K562 (cell line): ENCODE data around the gene FOXK2. TPM values are rescaled to one million over a fixed set of nuclear protein-coding genes. Genes with fewer than 3 reads are reported as not detected.
A peak's percentile ranks its signal among the peaks of the same experiment; 100 is the strongest.

ENCODE experiments used
- ARHGAP35 ChIP-seq: fragments of 450-650 bp; IDR thresholded peaks from 2 replicates; pipeline ENCODE4 v1.6.1; 2018; ENCODE audit not compliant: partially characterized antibody
- HNRNPK ChIP-seq: fragments of 200-400 bp; formaldehyde crosslinking; IDR thresholded peaks from one replicate; pipeline ENCODE4 v1.6.1; 2018; ENCODE audit warnings: mild to moderate bottlenecking, low read depth, low read length; ENCODE audit not compliant: poor library complexity, severe bottlenecking
- KLF6 ChIP-seq: fragments of 250-450 bp; sonication (Bioruptor Pico); IDR thresholded peaks from 2 replicates; pipeline ENCODE4 v1.4.0; 2020; ENCODE audit warnings: mild to moderate bottlenecking, moderate library complexity, borderline replicate concordance
- PHF8 ChIP-seq: fragments of 200-600 bp; sonication (generic); IDR thresholded peaks from 2 replicates; pipeline ENCODE4 v1.6.1; 2012; ENCODE audit warnings: mixed run types, mild to moderate bottlenecking, inconsistent platforms, low read length, moderate library complexity, borderline replicate concordance
- POLR2A ChIP-seq: fragments of 450-650 bp; conservative IDR thresholded peaks from 2 replicates; pipeline ENCODE4 v1.6.1; 2016
- SREBF1 ChIP-seq: fragments of 150-350 bp; IDR thresholded peaks from 2 replicates; pipeline ENCODE4 v1.6.1; 2014; ENCODE audit warnings: antibody characterized with exemption, low read depth, low read length, borderline replicate concordance
- polyA plus RNA-seq, 8 experiments: library from polyadenylated mRNA; depleted of rRNA in 4 of 8; stranded (reverse) in 5 of 8; unstranded in 3 of 8; fragments of >200 nt; fragmentation: Nextera tagmentation in 2 of 8; fragmentation: Illumina TruSeq in 1 of 8; extraction: Ambion mirVana in 2 of 8; extraction: Trizol in 1 of 8; gene quantifications; 2 replicates each; pipeline versions ENCODE4 v1.2.1 to v1.2.3, GENCODE V29; 2011 to 2014; ENCODE audit warnings: inconsistent platforms in 1 of 8, missing spikeins in 1 of 8
- total RNA-seq, 7 experiments: library from RNA; depleted of rRNA in 6 of 7; stranded (reverse); fragments of >200 nt in 6 of 7; fragmentation: Illumina TruSeq in 2 of 7; extraction: Trizol in 2 of 7; gene quantifications; 2 replicates each; pipeline versions ENCODE4 v1.2.1 to v1.2.3, GENCODE V29; 2011 to 2021; ENCODE audit warnings: low replicate concordance in 1 of 7
- TF ChIP-seq, protein P1 (sequence below): IDR thresholded peaks from 2 replicates; pipeline ENCODE4 v1.6.1; 2011; ENCODE audit warnings: borderline replicate concordance, low read depth, mild to moderate bottlenecking, moderate library complexity, low read length; ENCODE audit not compliant: insufficient read depth, poor library complexity, severe bottlenecking
- TF ChIP-seq, protein P2 (sequence below): fragments of 250-450 bp; sonication (Bioruptor Pico); IDR thresholded peaks from 2 replicates; pipeline ENCODE4 v1.4.0; 2020; ENCODE audit warnings: mild to moderate bottlenecking, moderate library complexity
- TF ChIP-seq, protein P3 (sequence below): fragments of 450-650 bp; IDR thresholded peaks from 2 replicates; pipeline ENCODE4 v1.6.1; 2018; ENCODE audit not compliant: partially characterized antibody
- TF ChIP-seq, protein P4 (sequence below): fragments of 250-450 bp; sonication (Bioruptor Pico); IDR thresholded peaks from 2 replicates; pipeline ENCODE4 v1.6.1; 2021; ENCODE audit warnings: mild to moderate bottlenecking
- TF ChIP-seq, protein P5 (sequence below), 3 experiments: IDR thresholded peaks in 2 of 3; conservative IDR thresholded peaks in 1 of 3; 2 replicates each; pipeline ENCODE4 v1.5.1; 2011 to 2012; ENCODE audit warnings: low read length in 3 of 3, mild to moderate bottlenecking in 3 of 3, control low read depth in 2 of 3, improper control_type of control experiment in 1 of 3, inconsistent platforms in 1 of 3, low read depth in 1 of 3, mixed read lengths in 1 of 3, moderate library complexity in 1 of 3; ENCODE audit not compliant: insufficient read depth in 2 of 3
- TF ChIP-seq, protein P6 (sequence below): sonication (generic); formaldehyde crosslinking; IDR thresholded peaks from 2 replicates; pipeline ENCODE4 v1.8.0; 2022; ENCODE audit warnings: missing genetic modification reagents, mild to moderate bottlenecking, borderline replicate concordance

The FOXK2 gene
- total and polyA plus RNA-seq, 9 of the 15 experiments (the other 6 are each of a cell fraction or from before 2014, with no cell fraction given), result 3.0 to 86.0 (median 44.1) TPM

DNA sequence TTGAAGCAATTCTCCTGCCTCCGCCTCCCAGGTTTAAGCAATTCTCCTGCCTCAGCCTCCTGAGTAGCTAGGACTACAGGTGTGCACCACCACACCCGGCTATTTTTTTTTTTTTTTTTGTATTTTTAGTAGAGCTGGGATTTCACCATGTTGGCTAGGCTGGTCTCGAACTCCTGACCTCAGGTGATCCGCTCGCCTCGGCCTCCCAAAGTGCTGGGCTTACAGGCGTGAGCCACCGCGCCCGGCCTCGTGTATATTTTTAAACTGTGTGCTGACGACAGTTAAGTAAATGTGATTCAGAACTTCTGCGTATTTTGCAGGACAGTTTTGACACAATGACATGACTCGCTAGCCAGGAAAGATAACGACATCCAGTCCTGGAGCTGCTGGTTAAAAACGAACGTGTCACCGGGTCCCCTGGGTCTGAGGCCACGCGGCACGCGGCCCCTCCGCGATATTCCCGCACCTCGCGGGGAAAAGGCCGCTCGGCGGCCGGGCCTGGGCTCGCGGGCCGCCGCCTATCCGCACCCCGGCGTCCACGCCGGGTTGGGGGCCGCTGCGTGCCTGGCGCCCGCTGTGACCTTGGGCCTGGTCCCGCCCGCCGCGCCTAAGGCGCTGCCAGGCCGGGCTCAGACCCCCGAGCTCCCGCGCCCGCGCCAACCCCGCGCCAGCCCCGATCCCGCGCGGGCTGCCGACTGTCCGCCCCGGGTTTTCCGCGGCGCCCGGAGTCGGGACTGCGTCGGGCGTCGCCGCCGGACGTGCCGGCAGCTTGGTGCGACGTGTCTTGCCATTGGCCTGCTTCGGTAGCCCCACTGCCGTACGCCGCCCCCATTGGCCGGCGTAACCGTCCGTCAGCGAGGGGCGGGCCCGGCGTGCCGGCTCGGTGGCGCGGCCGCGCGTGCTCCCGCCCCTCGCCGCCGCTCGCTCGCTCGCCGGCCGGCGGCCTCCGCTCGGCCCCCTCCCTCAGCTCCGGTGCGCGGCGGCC lies at the start of gene FOXK2 (continued):
- TF ChIP-seq, protein P1, sequence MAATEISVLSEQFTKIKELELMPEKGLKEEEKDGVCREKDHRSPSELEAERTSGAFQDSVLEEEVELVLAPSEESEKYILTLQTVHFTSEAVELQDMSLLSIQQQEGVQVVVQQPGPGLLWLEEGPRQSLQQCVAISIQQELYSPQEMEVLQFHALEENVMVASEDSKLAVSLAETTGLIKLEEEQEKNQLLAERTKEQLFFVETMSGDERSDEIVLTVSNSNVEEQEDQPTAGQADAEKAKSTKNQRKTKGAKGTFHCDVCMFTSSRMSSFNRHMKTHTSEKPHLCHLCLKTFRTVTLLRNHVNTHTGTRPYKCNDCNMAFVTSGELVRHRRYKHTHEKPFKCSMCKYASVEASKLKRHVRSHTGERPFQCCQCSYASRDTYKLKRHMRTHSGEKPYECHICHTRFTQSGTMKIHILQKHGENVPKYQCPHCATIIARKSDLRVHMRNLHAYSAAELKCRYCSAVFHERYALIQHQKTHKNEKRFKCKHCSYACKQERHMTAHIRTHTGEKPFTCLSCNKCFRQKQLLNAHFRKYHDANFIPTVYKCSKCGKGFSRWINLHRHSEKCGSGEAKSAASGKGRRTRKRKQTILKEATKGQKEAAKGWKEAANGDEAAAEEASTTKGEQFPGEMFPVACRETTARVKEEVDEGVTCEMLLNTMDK, result no peak
- peak; percentile 96 for TF ChIP-seq SREBF1
- TF ChIP-seq, protein P2, sequence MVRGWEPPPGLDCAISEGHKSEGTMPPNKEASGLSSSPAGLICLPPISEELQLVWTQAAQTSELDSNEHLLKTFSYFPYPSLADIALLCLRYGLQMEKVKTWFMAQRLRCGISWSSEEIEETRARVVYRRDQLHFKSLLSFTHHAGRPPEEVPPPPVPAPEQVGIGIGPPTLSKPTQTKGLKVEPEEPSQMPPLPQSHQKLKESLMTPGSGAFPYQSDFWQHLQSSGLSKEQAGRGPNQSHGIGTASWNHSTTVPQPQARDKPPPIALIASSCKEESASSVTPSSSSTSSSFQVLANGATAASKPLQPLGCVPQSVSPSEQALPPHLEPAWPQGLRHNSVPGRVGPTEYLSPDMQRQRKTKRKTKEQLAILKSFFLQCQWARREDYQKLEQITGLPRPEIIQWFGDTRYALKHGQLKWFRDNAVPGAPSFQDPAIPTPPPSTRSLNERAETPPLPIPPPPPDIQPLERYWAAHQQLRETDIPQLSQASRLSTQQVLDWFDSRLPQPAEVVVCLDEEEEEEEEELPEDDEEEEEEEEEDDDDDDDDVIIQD (CRISPR knock-in tag), result no peak
- TF ChIP-seq, protein P3, sequence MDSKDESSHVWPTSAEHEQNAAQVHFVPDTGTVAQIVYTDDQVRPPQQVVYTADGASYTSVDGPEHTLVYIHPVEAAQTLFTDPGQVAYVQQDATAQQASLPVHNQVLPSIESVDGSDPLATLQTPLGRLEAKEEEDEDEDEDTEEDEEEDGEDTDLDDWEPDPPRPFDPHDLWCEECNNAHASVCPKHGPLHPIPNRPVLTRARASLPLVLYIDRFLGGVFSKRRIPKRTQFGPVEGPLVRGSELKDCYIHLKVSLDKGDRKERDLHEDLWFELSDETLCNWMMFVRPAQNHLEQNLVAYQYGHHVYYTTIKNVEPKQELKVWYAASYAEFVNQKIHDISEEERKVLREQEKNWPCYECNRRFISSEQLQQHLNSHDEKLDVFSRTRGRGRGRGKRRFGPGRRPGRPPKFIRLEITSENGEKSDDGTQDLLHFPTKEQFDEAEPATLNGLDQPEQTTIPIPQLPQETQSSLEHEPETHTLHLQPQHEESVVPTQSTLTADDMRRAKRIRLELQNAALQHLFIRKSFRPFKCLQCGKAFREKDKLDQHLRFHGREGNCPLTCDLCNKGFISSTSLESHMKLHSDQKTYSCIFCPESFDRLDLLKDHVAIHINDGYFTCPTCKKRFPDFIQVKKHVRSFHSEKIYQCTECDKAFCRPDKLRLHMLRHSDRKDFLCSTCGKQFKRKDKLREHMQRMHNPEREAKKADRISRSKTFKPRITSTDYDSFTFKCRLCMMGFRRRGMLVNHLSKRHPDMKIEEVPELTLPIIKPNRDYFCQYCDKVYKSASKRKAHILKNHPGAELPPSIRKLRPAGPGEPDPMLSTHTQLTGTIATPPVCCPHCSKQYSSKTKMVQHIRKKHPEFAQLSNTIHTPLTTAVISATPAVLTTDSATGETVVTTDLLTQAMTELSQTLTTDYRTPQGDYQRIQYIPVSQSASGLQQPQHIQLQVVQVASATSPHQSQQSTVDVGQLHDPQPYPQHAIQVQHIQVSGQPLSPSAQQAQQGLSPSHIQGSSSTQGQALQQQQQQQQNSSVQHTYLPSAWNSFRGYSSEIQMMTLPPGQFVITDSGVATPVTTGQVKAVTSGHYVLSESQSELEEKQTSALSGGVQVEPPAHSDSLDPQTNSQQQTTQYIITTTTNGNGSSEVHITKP, result no peak
- TF ChIP-seq, protein P4, sequence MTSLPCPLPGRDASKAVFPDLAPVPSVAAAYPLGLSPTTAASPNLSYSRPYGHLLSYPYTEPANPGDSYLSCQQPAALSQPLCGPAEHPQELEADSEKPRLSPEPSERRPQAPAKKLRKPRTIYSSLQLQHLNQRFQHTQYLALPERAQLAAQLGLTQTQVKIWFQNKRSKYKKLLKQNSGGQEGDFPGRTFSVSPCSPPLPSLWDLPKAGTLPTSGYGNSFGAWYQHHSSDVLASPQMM (CRISPR knock-in tag), result no peak
- TF ChIP-seq POLR2A, result peak; percentile 58
- TF ChIP-seq HNRNPK, result no peak
- TF ChIP-seq, protein P5, sequence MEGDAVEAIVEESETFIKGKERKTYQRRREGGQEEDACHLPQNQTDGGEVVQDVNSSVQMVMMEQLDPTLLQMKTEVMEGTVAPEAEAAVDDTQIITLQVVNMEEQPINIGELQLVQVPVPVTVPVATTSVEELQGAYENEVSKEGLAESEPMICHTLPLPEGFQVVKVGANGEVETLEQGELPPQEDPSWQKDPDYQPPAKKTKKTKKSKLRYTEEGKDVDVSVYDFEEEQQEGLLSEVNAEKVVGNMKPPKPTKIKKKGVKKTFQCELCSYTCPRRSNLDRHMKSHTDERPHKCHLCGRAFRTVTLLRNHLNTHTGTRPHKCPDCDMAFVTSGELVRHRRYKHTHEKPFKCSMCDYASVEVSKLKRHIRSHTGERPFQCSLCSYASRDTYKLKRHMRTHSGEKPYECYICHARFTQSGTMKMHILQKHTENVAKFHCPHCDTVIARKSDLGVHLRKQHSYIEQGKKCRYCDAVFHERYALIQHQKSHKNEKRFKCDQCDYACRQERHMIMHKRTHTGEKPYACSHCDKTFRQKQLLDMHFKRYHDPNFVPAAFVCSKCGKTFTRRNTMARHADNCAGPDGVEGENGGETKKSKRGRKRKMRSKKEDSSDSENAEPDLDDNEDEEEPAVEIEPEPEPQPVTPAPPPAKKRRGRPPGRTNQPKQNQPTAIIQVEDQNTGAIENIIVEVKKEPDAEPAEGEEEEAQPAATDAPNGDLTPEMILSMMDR (IDR thresholded peaks at IDR 0.05 in 2 of 3, conservative IDR thresholded peaks at IDR 0.05 in 1 of 3; ENCODE audit: insufficient read depth in 2 of 3, low read depth in 1 of 3, low read length in 3 of 3), result no peak
- TF ChIP-seq ARHGAP35, result no peak
- TF ChIP-seq, protein P6, sequence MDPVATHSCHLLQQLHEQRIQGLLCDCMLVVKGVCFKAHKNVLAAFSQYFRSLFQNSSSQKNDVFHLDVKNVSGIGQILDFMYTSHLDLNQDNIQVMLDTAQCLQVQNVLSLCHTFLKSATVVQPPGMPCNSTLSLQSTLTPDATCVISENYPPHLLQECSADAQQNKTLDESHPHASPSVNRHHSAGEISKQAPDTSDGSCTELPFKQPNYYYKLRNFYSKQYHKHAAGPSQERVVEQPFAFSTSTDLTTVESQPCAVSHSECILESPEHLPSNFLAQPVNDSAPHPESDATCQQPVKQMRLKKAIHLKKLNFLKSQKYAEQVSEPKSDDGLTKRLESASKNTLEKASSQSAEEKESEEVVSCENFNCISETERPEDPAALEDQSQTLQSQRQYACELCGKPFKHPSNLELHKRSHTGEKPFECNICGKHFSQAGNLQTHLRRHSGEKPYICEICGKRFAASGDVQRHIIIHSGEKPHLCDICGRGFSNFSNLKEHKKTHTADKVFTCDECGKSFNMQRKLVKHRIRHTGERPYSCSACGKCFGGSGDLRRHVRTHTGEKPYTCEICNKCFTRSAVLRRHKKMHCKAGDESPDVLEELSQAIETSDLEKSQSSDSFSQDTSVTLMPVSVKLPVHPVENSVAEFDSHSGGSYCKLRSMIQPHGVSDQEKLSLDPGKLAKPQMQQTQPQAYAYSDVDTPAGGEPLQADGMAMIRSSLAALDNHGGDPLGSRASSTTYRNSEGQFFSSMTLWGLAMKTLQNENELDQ, result 0 out of 2 replicates have a peak, but pooled peaks have one; percentile 31
- TF ChIP-seq KLF6 (CRISPR knock-in tag), result no peak
- TF ChIP-seq PHF8, result peak; percentile 68; the same call in 1 of the 2 replicates
